HG03025 (cell line): ENCODE measurements around the gene CLDN3.
"Not testable (repeated sequence)": the region's sequence is repeated elsewhere in the genome, so short reads cannot be mapped to it uniquely, and the experiment has no call there.

Experiments used
- ATAC-seq: cut with Tn5 transposase; IDR thresholded peaks from one replicate; pipeline ENCODE4 v1.9.1; 2021; ENCODE audit warnings: mild to moderate bottlenecking, moderate library complexity; ENCODE audit not compliant: unreplicated experiment, low FRiP score

CLDN3 gene

GRCh38 chr7:73738612-73739386 is 31.3 kb downstream of the CLDN3 start, which contains the start of gene ABHD11:
Gene ABHD11, minus strand, starts transcription at chr7:73738802. Its CDS starts 32 bp downstream, at chr7:73738770.
- ATAC-seq: peak; percentile 81

- ATAC-seq: peak; percentile 10
These were observed 31.9 kb downstream of the CLDN3 start for GRCh38 chr7:73738220-73738611.

GRCh38 chr7:73737491-73738219 is 32.4 kb downstream of the CLDN3 start:
- no peak for ATAC-seq

GRCh38 chr7:73736885-73737284 is 33.2 kb downstream of the CLDN3 start:
- no peak for ATAC-seq

GRCh38 chr7:73735528-73735905 is 34.6 kb downstream of the CLDN3 start:
- ATAC-seq: no peak

GRCh38 chr7:73734619-73735527 is 35.2 kb downstream of the CLDN3 start:
- no peak for ATAC-seq

GRCh38 chr7:73732397-73732796 is 37.7 kb downstream of the CLDN3 start:
- ATAC-seq: no peak

GRCh38 chr7:73730485-73730884 is 39.6 kb downstream of the CLDN3 start:
- ATAC-seq: no peak

GRCh38 chr7:73728551-73728950 is 41.5 kb downstream of the CLDN3 start:
- no peak for ATAC-seq

GRCh38 chr7:73727952-73728351 is 42.1 kb downstream of the CLDN3 start:
- no peak for ATAC-seq

GRCh38 chr7:73726083-73726466 is 44.0 kb downstream of the CLDN3 start:
- ATAC-seq: peak; percentile 28

- no peak for ATAC-seq
These were observed 46.3 kb downstream of the CLDN3 start for GRCh38 chr7:73723813-73724212.

- ATAC-seq: no peak
These were observed 47.3 kb downstream of the CLDN3 start for GRCh38 chr7:73722785-73723184.

- ATAC-seq: not testable (repeated sequence)
These were observed 47.9 kb downstream of the CLDN3 start for GRCh38 chr7:73722182-73722581.

- no peak for ATAC-seq
These were observed 48.7 kb downstream of the CLDN3 start for GRCh38 chr7:73721377-73721817.

GRCh38 chr7:73720443-73720842 is 49.6 kb downstream of the CLDN3 start:
- not testable (repeated sequence) for ATAC-seq

GRCh38 chr7:73719806-73720169 is 50.3 kb downstream of the CLDN3 start:
- no peak for ATAC-seq
